Measurements from ENCODE around the gene NR1H4. TPM values are rescaled to one million over a fixed set of nuclear protein-coding genes. Genes with fewer than 3 reads are reported as not detected.
"Not testable (repeated sequence)": the region's sequence is repeated elsewhere in the genome, so short reads cannot be mapped to it uniquely, and the experiment has no call there.

Gene NR1H4
- total and polyA plus RNA-seq, 4 donors = 0.40 to 2.9 (median 0.75) TPM

- Histone ChIP-seq H3K36me3 (ENCODE audit: control insufficient read depth, insufficient read depth, low read length) (no peaks in the 10 kb centered on the region), H3K4me1 (ENCODE audit: control insufficient read depth, insufficient read depth, low read length) (no peaks in the 10 kb centered on the region), H3K9me3 (ENCODE audit: control insufficient read depth, insufficient read depth, low read length) (no peaks in the 10 kb centered on the region), H3K4me3 (ENCODE audit: low read depth, low read length) (no peak overlapping the region), H3K27ac (ENCODE audit: low read depth, low read length) (no peak overlapping the region), H3K27me3 (ENCODE audit: control insufficient read depth, insufficient read depth, low read length) (no peaks in the 10 kb centered on the region)
- DNase-seq (ENCODE audit: low read depth in 4 of 6, low spot score in 6 of 6) = peak; percentile 61 to 96 (median 80)
- WGBS (ENCODE audit: insufficient coverage) = no CpG with 5 or more reads among the region's 1 CpG
Measured at GRCh38 chr12:100554608-100555077, 81.0 kb downstream of the NR1H4 start.

- Histone ChIP-seq H3K9me3 (ENCODE audit: control insufficient read depth, insufficient read depth, low read length) (no peaks in the 10 kb centered on the region), H3K4me1 (ENCODE audit: control insufficient read depth, insufficient read depth, low read length) (no peaks in the 10 kb centered on the region), H3K27me3 (ENCODE audit: control insufficient read depth, insufficient read depth, low read length) (no peaks in the 10 kb centered on the region), H3K4me3 (ENCODE audit: low read depth, low read length) (no peak overlapping the region), H3K27ac (ENCODE audit: low read depth, low read length) (no peak overlapping the region), H3K36me3 (ENCODE audit: control insufficient read depth, insufficient read depth, low read length) (no peaks in the 10 kb centered on the region)
- DNase-seq (ENCODE audit: low read depth in 4 of 6, low spot score in 6 of 6) = no peak
- WGBS (ENCODE audit: insufficient coverage) = no CpG with 5 or more reads among the region's 2 CpGs
Measured at GRCh38 chr12:100555722-100556121, 82.1 kb downstream of the NR1H4 start.

GRCh38 chr12:100557357-100557756 is 83.7 kb downstream of the NR1H4 start:
- no peaks in the 10 kb centered on the region for H3K27me3 ChIP-seq (ENCODE audit: control insufficient read depth, insufficient read depth, low read length)
- H3K9me3 ChIP-seq (ENCODE audit: control insufficient read depth, insufficient read depth, low read length) = no peaks in the 10 kb centered on the region
- no peaks in the 10 kb centered on the region for H3K36me3 ChIP-seq (ENCODE audit: control insufficient read depth, insufficient read depth, low read length)
- no peak overlapping the region for H3K27ac ChIP-seq (ENCODE audit: low read depth, low read length)
- no peak for DNase-seq (ENCODE audit: low read depth in 4 of 6, low spot score in 6 of 6)
- WGBS (ENCODE audit: insufficient coverage) = no CpG with 5 or more reads among the region's 2 CpGs
- no peaks in the 10 kb centered on the region for H3K4me1 ChIP-seq (ENCODE audit: control insufficient read depth, insufficient read depth, low read length)
- H3K4me3 ChIP-seq (ENCODE audit: low read depth, low read length) = no peak overlapping the region

DNA sequence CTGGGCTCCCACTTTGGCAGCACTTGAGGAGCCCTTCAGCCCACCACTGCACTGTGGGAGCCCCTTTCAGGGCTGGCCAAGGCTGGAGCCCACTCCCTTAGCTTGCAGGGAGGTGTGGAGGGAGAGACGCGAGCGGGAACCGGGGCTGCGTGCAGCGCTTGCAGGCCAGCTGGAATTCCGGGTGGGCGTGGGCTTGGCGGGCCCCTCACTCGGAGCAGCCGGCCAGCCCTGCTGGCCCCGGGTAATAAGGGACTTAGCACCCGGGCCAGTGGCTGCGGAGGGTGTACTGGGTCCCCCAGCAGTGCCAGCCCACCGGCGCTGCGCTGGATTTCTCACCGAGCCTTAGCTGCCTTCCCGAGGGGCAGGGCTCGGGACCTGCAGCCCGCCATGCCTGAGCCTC is 85.6 kb downstream of the NR1H4 start:
- not testable (repeated sequence) for H3K27me3 ChIP-seq (ENCODE audit: control insufficient read depth, insufficient read depth, low read length); H3K9me3 ChIP-seq (ENCODE audit: control insufficient read depth, insufficient read depth, low read length)
- WGBS (ENCODE audit: insufficient coverage) = 97% methylated on average over 15 of the region's 21 CpGs

GRCh38 chr12:100564090-100564489 is 90.4 kb downstream of the NR1H4 start:
- peaks cover 2% of the 10 kb centered on the region for H3K27me3 ChIP-seq (ENCODE audit: control insufficient read depth, insufficient read depth, low read length)
- H3K27ac ChIP-seq (ENCODE audit: low read depth, low read length) = no peak overlapping the region
- H3K4me1 ChIP-seq (ENCODE audit: control insufficient read depth, insufficient read depth, low read length) = no peaks in the 10 kb centered on the region
- H3K4me3 ChIP-seq (ENCODE audit: low read depth, low read length) = no peak overlapping the region
- H3K9me3 ChIP-seq (ENCODE audit: control insufficient read depth, insufficient read depth, low read length) = no peaks in the 10 kb centered on the region
- WGBS (ENCODE audit: insufficient coverage) = no CpG with 5 or more reads among the region's 2 CpGs
- peak in 1 of 6 donors; percentile 29 for DNase-seq (ENCODE audit: low read depth in 4 of 6, low spot score in 6 of 6)
- no peaks in the 10 kb centered on the region for H3K36me3 ChIP-seq (ENCODE audit: control insufficient read depth, insufficient read depth, low read length)

More for the DNA sequence above, 85.6 kb downstream of the NR1H4 start:
- H3K27ac ChIP-seq (ENCODE audit: low read depth, low read length); H3K36me3 ChIP-seq (ENCODE audit: control insufficient read depth, insufficient read depth, low read length); H3K4me1 ChIP-seq (ENCODE audit: control insufficient read depth, insufficient read depth, low read length); DNase-seq (ENCODE audit: low read depth in 4 of 6, low spot score in 6 of 6); H3K4me3 ChIP-seq (ENCODE audit: low read depth, low read length): not testable (repeated sequence)

- H3K9me3 ChIP-seq (ENCODE audit: control insufficient read depth, insufficient read depth, low read length) = no peaks in the 10 kb centered on the region
- 72% methylated on average over 2 of the region's 6 CpGs for WGBS (ENCODE audit: insufficient coverage)
- no peak for DNase-seq (ENCODE audit: low read depth in 4 of 6, low spot score in 6 of 6)
Measured at GRCh38 chr12:100564905-100565467, 91.3 kb downstream of the NR1H4 start.

DNA sequence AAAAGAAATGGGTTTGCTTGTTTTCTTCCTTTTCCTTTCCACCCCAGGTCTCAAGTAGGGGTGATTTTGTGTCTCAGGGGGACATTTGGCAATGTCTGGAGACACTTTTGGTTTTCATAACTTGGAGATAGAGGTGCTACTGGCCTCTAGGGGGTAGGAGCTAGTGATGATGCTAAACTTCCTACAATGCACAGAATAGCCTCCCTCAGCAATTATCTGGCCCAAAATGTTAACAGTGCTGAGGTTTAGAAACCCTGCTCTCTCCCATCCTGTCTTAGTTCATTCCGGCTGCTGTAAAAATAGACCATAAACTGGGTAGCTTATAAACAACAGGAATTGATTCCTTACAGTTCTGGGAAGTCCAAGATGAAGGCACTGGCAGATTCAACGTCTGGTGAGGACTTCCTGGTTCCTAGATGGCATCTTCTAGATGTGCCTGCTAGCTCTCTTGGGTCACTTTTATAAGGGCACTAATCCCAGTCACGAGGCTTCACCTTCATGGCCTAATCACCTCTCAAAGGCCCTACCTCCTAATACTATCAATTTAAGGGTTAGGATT is 92.4 kb downstream of the NR1H4 start:
- Histone ChIP-seq H3K27ac (ENCODE audit: low read depth, low read length) (no peak overlapping the region), H3K9me3 (ENCODE audit: control insufficient read depth, insufficient read depth, low read length) (no peaks in the 10 kb centered on the region)
- DNase-seq (ENCODE audit: low read depth in 4 of 6, low spot score in 6 of 6) = no peak

More at GRCh38 chr12:100564905-100565467, 91.3 kb downstream of the NR1H4 start:
- Histone ChIP-seq H3K27me3 (ENCODE audit: control insufficient read depth, insufficient read depth, low read length) (peaks cover 2% of the 10 kb centered on the region), H3K27ac (ENCODE audit: low read depth, low read length) (no peak overlapping the region), H3K36me3 (ENCODE audit: control insufficient read depth, insufficient read depth, low read length) (no peaks in the 10 kb centered on the region), H3K4me1 (ENCODE audit: control insufficient read depth, insufficient read depth, low read length) (no peaks in the 10 kb centered on the region), H3K4me3 (ENCODE audit: low read depth, low read length) (no peak overlapping the region)

DNA sequence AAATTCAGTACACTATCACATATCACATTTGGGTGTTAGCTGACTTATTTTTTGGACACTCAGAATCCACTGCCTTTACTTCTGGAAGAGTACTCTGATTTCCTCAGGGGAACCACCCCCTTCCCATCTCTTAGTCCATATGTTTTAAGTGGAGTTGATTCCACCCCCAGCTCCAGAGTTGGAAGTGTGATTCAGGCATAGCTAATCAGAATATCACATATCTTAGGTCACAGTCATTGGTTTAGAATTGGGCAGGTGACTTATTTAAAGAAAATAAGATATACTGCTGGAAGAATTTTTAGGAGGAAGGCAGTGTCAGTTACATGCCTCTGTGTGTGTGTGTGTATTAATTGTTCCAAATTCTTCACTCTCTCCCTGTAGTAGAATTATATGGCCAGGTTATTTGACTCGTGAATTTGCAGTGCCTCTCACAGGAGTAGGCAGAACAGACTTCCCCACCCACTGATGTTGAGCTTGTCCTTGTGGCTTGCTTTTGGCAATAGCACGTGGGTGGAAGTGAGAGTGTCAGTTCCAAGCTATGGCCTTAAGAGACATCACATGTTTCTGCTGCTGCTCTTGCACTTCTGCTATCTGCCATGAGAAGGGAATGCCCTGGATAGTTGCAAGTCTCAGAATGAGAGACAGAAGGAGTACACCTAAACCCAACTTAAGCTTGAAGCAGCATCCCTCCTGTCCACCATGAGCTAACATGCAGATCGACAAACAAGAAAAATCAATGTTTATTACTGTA is 93.4 kb downstream of the NR1H4 start:
- no peaks in the 10 kb centered on the region for H3K36me3 ChIP-seq (ENCODE audit: control insufficient read depth, insufficient read depth, low read length)
- no peak overlapping the region for H3K27ac ChIP-seq (ENCODE audit: low read depth, low read length)
- peaks cover 2% of the 10 kb centered on the region for H3K27me3 ChIP-seq (ENCODE audit: control insufficient read depth, insufficient read depth, low read length)
- 43% methylated on average over 1 of the region's 3 CpGs for WGBS (ENCODE audit: insufficient coverage)
- no peak for DNase-seq (ENCODE audit: low read depth in 4 of 6, low spot score in 6 of 6)
- H3K4me1 ChIP-seq (ENCODE audit: control insufficient read depth, insufficient read depth, low read length) = no peaks in the 10 kb centered on the region
- no peak overlapping the region for H3K4me3 ChIP-seq (ENCODE audit: low read depth, low read length)
- H3K9me3 ChIP-seq (ENCODE audit: control insufficient read depth, insufficient read depth, low read length) = no peaks in the 10 kb centered on the region

More for the DNA sequence above, 92.4 kb downstream of the NR1H4 start:
- H3K4me3 ChIP-seq (ENCODE audit: low read depth, low read length) = no peak overlapping the region
- peaks cover 2% of the 10 kb centered on the region for H3K27me3 ChIP-seq (ENCODE audit: control insufficient read depth, insufficient read depth, low read length)
- no peaks in the 10 kb centered on the region for H3K36me3 ChIP-seq (ENCODE audit: control insufficient read depth, insufficient read depth, low read length)
- H3K4me1 ChIP-seq (ENCODE audit: control insufficient read depth, insufficient read depth, low read length) = no peaks in the 10 kb centered on the region
- 90% methylated on average over 1 of the region's 3 CpGs for WGBS (ENCODE audit: insufficient coverage)

- H3K4me1 ChIP-seq (ENCODE audit: control insufficient read depth, insufficient read depth, low read length) = peaks cover under 1% of the 10 kb centered on the region
- no peaks in the 10 kb centered on the region for H3K36me3 ChIP-seq (ENCODE audit: control insufficient read depth, insufficient read depth, low read length)
- DNase-seq (ENCODE audit: low read depth in 4 of 6, low spot score in 6 of 6) = no peak
- H3K4me3 ChIP-seq (ENCODE audit: low read depth, low read length) = no peak overlapping the region
- peaks cover 2% of the 10 kb centered on the region for H3K27me3 ChIP-seq (ENCODE audit: control insufficient read depth, insufficient read depth, low read length)
- no peak overlapping the region for H3K27ac ChIP-seq (ENCODE audit: low read depth, low read length)
- no peaks in the 10 kb centered on the region for H3K9me3 ChIP-seq (ENCODE audit: control insufficient read depth, insufficient read depth, low read length)
Measured at GRCh38 chr12:100567945-100568344, 94.3 kb downstream of the NR1H4 start.

- Histone ChIP-seq H3K27ac (ENCODE audit: low read depth, low read length) (no peak overlapping the region), H3K9me3 (ENCODE audit: control insufficient read depth, insufficient read depth, low read length) (no peaks in the 10 kb centered on the region), H3K4me3 (ENCODE audit: low read depth, low read length) (no peak overlapping the region), H3K4me1 (ENCODE audit: control insufficient read depth, insufficient read depth, low read length) (peaks cover 13% of the 10 kb centered on the region), H3K36me3 (ENCODE audit: control insufficient read depth, insufficient read depth, low read length) (no peaks in the 10 kb centered on the region), H3K27me3 (ENCODE audit: control insufficient read depth, insufficient read depth, low read length) (peaks cover 2% of the 10 kb centered on the region)
- WGBS (ENCODE audit: insufficient coverage) = no CpG with 5 or more reads among the region's 3 CpGs
- no peak for DNase-seq (ENCODE audit: low read depth in 4 of 6, low spot score in 6 of 6)
Measured at GRCh38 chr12:100572184-100572583, 98.5 kb downstream of the NR1H4 start.
